SK-N-SH treated with all-trans-retinoic acid at 6 μM for 48 hours (cell line): ENCODE measurements around the gene FOXRED2.

Source experiments
- ATAC-seq: fragments of 200-7000 bp; cut with Tn5 transposase; 3 replicates; pipeline ENCODE4 v1.9.1; 2020; ENCODE audit warnings: mild to moderate bottlenecking, moderate library complexity
- ARNTL ChIP-seq: fragments of 450-650 bp; formaldehyde crosslinking; IDR thresholded peaks from 2 replicates; pipeline ENCODE4 v1.5.0; 2020; ENCODE audit warnings: low read depth, mild to moderate bottlenecking, moderate library complexity, borderline replicate concordance
- BACH2 ChIP-seq: fragments of 250-450 bp; sonication (Bioruptor Pico); IDR thresholded peaks from 2 replicates; pipeline ENCODE4 v1.9.0; 2021; ENCODE audit warnings: mild to moderate bottlenecking, borderline replicate concordance
- CREB5 ChIP-seq: fragments of 250-450 bp; sonication (Bioruptor Pico); IDR thresholded peaks from 2 replicates; pipeline ENCODE4 v1.5.1; 2020; ENCODE audit warnings: low read depth, mild to moderate bottlenecking, moderate library complexity
- CSDC2 ChIP-seq: fragments of 250-450 bp; sonication (Bioruptor Pico); IDR thresholded peaks from 2 replicates; pipeline ENCODE4 v1.5.0; 2020; ENCODE audit warnings: mild to moderate bottlenecking, moderate library complexity
- CSRNP3 ChIP-seq: fragments of 250-450 bp; sonication (Bioruptor Pico); IDR thresholded peaks from 2 replicates; pipeline ENCODE4 v1.5.1; 2021; ENCODE audit warnings: mild to moderate bottlenecking, moderate library complexity
- ESRRG ChIP-seq: fragments of 250-450 bp; sonication (Bioruptor Pico); IDR thresholded peaks from 2 replicates; pipeline ENCODE4 v1.6.1; 2021; ENCODE audit warnings: mild to moderate bottlenecking
- GLIS3 ChIP-seq: fragments of 250-450 bp; sonication (Bioruptor Pico); IDR thresholded peaks from 2 replicates; pipeline ENCODE4 v1.5.0; 2020; ENCODE audit warnings: mild to moderate bottlenecking, moderate library complexity
- ISL1 ChIP-seq: fragments of 250-450 bp; sonication (Bioruptor Pico); IDR thresholded peaks from 2 replicates; pipeline ENCODE4 v2.1.2; 2022; ENCODE audit warnings: mild to moderate bottlenecking, moderate library complexity
- PPARA ChIP-seq: fragments of 250-450 bp; sonication (Bioruptor Pico); IDR thresholded peaks from 2 replicates; pipeline ENCODE4 v1.5.0; 2020; ENCODE audit warnings: mild to moderate bottlenecking, borderline replicate concordance
- RARB ChIP-seq: fragments of 250-450 bp; sonication (Bioruptor Pico); IDR thresholded peaks from 2 replicates; pipeline ENCODE4 v1.8.0; 2021; ENCODE audit warnings: mild to moderate bottlenecking, moderate library complexity
- SNAI2 ChIP-seq: fragments of 250-450 bp; sonication (Bioruptor Pico); IDR thresholded peaks from 2 replicates; pipeline ENCODE4 v1.5.0; 2020; ENCODE audit warnings: mild to moderate bottlenecking, moderate library complexity
- TCF4 ChIP-seq: fragments of 250-450 bp; sonication (Bioruptor Pico); IDR thresholded peaks from 2 replicates; pipeline ENCODE4 v1.8.0; 2021; ENCODE audit warnings: mild to moderate bottlenecking, moderate library complexity, borderline replicate concordance
- TOX ChIP-seq: fragments of 250-450 bp; sonication (Bioruptor Pico); IDR thresholded peaks from 2 replicates; pipeline ENCODE4 v1.8.0; 2021; ENCODE audit warnings: mild to moderate bottlenecking, moderate library complexity, borderline replicate concordance
- TSHZ2 ChIP-seq: fragments of 250-450 bp; sonication (Bioruptor Pico); IDR thresholded peaks from 2 replicates; pipeline ENCODE4 v1.5.0; 2020; ENCODE audit warnings: mild to moderate bottlenecking, moderate library complexity
- ZC3H10 ChIP-seq: fragments of 250-450 bp; sonication (Bioruptor Pico); IDR thresholded peaks from 2 replicates; pipeline ENCODE4 v1.5.1; 2021; ENCODE audit warnings: mild to moderate bottlenecking, moderate library complexity
- ZFP30 ChIP-seq: fragments of 450-650 bp; formaldehyde crosslinking; IDR thresholded peaks from 2 replicates; pipeline ENCODE4 v1.5.0; 2022; ENCODE audit warnings: mild to moderate bottlenecking, moderate library complexity
- ZNF70 ChIP-seq: fragments of 450-650 bp; formaldehyde crosslinking; IDR thresholded peaks from 2 replicates; pipeline ENCODE4 v1.5.0; 2020; ENCODE audit warnings: mild to moderate bottlenecking, moderate library complexity
- ZNF8 ChIP-seq: fragments of 450-650 bp; formaldehyde crosslinking; IDR thresholded peaks from 2 replicates; pipeline ENCODE4 v1.5.0; 2020; ENCODE audit warnings: mild to moderate bottlenecking, moderate library complexity
- TF ChIP-seq, protein P1 (sequence below): fragments of 250-450 bp; sonication (Bioruptor Pico); IDR thresholded peaks from 2 replicates; pipeline ENCODE4 v1.8.0; 2021; ENCODE audit warnings: low read depth, mild to moderate bottlenecking, moderate library complexity, borderline replicate concordance
- TF ChIP-seq, protein P2 (sequence below): fragments of 250-450 bp; sonication (Bioruptor Pico); IDR thresholded peaks from 2 replicates; pipeline ENCODE4 v1.8.0; 2020; ENCODE audit warnings: mild to moderate bottlenecking, moderate library complexity, borderline replicate concordance

The FOXRED2 gene

DNA sequence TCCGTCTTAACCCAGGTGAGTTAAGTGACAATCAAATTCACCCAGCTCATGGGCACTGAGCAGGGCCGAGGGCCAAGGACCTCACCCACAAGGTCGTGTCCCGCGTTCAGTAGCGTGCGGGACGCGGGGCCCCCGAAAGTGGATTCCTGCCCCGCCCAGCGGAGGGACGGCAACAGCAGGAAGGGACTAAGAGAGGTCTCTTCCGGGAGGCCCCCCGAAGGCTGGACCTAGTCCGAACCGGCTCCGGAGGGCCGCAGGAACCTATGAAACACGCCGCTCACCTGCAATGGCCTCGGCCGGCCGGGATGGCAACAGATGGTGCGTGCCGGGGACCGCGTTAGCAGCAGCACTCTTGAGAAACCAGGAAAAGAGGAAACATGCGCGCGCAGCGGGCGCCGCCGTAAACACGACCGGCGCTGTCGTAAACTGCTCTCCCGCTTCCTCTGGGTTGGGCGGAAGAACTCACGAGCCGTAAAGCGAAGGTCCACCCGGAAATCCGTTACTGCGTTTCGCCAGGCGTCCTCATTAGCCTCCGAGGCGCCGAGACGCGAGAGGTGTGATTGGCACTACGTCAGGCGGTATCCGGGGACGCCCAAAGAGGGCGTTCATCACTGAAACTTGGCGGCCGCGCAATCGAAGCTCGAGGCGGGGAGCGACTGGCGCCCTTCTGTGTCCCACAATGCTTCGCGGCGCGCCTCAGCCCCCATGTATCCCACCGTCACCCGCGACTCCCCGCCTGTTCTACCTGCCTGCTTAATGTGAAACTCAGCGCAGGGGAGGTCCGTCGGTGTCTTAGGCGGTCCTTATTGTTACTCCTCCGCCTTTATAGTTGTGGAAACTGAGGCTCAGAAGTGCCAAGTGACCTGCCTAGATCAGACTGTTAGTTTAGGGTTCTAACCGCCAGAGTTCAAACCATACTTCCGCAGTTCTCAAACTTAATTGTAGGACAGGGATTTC is 22.2 kb upstream of the FOXRED2 start, which contains the start of gene EIF3D (continued):
- TF ChIP-seq CREB5: no peak
- no peak for TF ChIP-seq RARB (CRISPR knock-in tag)
- no peak for TF ChIP-seq TSHZ2 (CRISPR knock-in tag)

DNA sequence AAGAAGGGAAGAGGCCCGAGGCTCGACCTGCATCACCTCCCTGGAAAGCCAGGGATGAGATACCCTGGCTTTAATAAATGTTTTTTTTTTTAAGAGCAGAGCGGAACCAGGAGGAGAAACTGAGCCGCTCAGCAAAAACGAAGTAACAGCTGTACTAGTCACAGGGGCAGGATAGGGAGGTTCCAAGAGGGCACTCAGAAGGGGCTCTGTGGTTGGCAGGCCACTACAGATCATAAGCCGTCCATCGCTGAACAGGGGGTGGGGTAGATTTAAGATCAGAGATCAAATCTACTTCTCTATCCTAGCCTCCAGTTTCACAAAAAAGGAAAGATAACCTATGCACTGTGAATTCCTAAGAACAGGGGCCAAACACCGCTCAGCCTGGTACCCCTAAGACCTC is 21.5 kb upstream of the FOXRED2 start:
- TF ChIP-seq TOX (CRISPR knock-in tag) (no peak), GLIS3 (CRISPR knock-in tag) (no peak), ZC3H10 (CRISPR knock-in tag) (no peak), CSRNP3 (CRISPR knock-in tag) (no peak), ARNTL (CRISPR knock-in tag) (no peak), ISL1 (CRISPR knock-in tag) (no peak), PPARA (no peak), ZNF70 (CRISPR knock-in tag) (no peak), CREB5 (no peak), SNAI2 (CRISPR knock-in tag) (no peak), ZFP30 (CRISPR knock-in tag) (no peak), BACH2 (CRISPR knock-in tag) (no peak), RARB (CRISPR knock-in tag) (no peak), TCF4 (no peak), TSHZ2 (CRISPR knock-in tag) (no peak), ESRRG (no peak), ZNF8 (CRISPR knock-in tag) (no peak), CSDC2 (no peak)
- TF ChIP-seq, protein P1, sequence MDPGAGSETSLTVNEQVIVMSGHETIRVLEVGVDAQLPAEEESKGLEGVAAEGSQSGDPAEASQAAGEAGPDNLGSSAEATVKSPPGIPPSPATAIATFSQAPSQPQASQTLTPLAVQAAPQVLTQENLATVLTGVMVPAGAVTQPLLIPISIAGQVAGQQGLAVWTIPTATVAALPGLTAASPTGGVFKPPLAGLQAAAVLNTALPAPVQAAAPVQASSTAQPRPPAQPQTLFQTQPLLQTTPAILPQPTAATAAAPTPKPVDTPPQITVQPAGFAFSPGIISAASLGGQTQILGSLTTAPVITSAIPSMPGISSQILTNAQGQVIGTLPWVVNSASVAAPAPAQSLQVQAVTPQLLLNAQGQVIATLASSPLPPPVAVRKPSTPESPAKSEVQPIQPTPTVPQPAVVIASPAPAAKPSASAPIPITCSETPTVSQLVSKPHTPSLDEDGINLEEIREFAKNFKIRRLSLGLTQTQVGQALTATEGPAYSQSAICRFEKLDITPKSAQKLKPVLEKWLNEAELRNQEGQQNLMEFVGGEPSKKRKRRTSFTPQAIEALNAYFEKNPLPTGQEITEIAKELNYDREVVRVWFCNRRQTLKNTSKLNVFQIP (CRISPR knock-in tag): no peak
- TF ChIP-seq, protein P2, sequence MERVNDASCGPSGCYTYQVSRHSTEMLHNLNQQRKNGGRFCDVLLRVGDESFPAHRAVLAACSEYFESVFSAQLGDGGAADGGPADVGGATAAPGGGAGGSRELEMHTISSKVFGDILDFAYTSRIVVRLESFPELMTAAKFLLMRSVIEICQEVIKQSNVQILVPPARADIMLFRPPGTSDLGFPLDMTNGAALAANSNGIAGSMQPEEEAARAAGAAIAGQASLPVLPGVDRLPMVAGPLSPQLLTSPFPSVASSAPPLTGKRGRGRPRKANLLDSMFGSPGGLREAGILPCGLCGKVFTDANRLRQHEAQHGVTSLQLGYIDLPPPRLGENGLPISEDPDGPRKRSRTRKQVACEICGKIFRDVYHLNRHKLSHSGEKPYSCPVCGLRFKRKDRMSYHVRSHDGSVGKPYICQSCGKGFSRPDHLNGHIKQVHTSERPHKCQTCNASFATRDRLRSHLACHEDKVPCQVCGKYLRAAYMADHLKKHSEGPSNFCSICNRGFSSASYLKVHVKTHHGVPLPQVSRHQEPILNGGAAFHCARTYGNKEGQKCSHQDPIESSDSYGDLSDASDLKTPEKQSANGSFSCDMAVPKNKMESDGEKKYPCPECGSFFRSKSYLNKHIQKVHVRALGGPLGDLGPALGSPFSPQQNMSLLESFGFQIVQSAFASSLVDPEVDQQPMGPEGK (CRISPR knock-in tag): no peak
- peak; percentile 29 for ATAC-seq
